H1 (cell line): ENCODE measurements around the gene SH3YL1. TPM values are rescaled to one million over a fixed set of nuclear protein-coding genes. Genes with fewer than 3 reads are reported as not detected.

Experiments used
- CTCF ChIA-PET: fragments of 300-600 bp; sonication (Branson Sonifier 250); formaldehyde crosslinking; loops from one replicate; lab custom pipeline; 2021; ENCODE audit not compliant: partially characterized antibody; lab: Charles Lee
- POLR2A ChIA-PET: fragments of 300-600 bp; sonication (Branson Sonifier 250); formaldehyde crosslinking; loops from one replicate; lab custom pipeline; 2021; ENCODE audit warnings: inconsistent platforms; ENCODE audit not compliant: partially characterized antibody; lab: Charles Lee
- DNase-seq, 2 experiments: peaks; one replicate each; pipeline versions ENCODE4 v3.0.0 to v3.0.0-alpha.2; 2010 to 2022; ENCODE audit warnings: low spot score in 2 of 2, low read depth in 1 of 2, mixed read lengths in 1 of 2
- FAIRE-seq: peaks from 2 replicates; lab custom pipeline; 2011; peaks lifted over from hg19 to GRCh38; lab: Jason Lieb, UNC
- H2AFZ ChIP-seq: 2 replicates; pipeline ENCODE4 v1.8.1; 2012; ENCODE audit warnings: low read length, inconsistent platforms
- H2AK5ac ChIP-seq: 2 replicates; pipeline ENCODE4 v1.6.1; 2013; ENCODE audit warnings: low read depth, low read length
- H2BK120ac ChIP-seq: replicated peaks from 2 replicates; pipeline ENCODE3; 2013; ENCODE audit warnings: low read depth, low read length, inconsistent platforms
- H2BK12ac ChIP-seq: 2 replicates; pipeline ENCODE4 v1.6.1; 2013; ENCODE audit warnings: low read depth, low read length
- H2BK15ac ChIP-seq: 2 replicates; pipeline ENCODE4 v1.6.1; 2013; ENCODE audit warnings: low read length
- H2BK20ac ChIP-seq: 2 replicates; pipeline ENCODE4 v1.6.1; 2013; ENCODE audit warnings: low read length
- H2BK5ac ChIP-seq: 2 replicates; pipeline ENCODE4 v1.6.1; 2013; ENCODE audit warnings: low read depth, low read length
- H3K14ac ChIP-seq: 2 replicates; pipeline ENCODE4 v1.6.1; 2013; ENCODE audit warnings: inconsistent platforms; ENCODE audit not compliant: insufficient read length
- H3K18ac ChIP-seq: 2 replicates; pipeline ENCODE4 v1.6.1; 2013; ENCODE audit warnings: low read length; ENCODE audit errors: extremely low read depth
- H3K23ac ChIP-seq: 2 replicates; pipeline ENCODE4 v1.6.1; 2013; ENCODE audit warnings: inconsistent platforms; ENCODE audit not compliant: insufficient read length
- H3K23me2 ChIP-seq: 2 replicates; pipeline ENCODE4 v1.6.1; 2013; ENCODE audit warnings: low read depth, low read length
- H3K27ac ChIP-seq: 2 replicates; pipeline ENCODE4 v1.6.1; 2011; ENCODE audit warnings: low read depth, low read length, inconsistent platforms
- H3K27me3 ChIP-seq, 4 experiments: replicated peaks in 1 of 4; 1 replicate in 1 of 4; 2 replicates in 3 of 4; pipeline versions ENCODE4 v1.6.1 to v1.8.1; 2011 to 2013; ENCODE audit warnings: low read length in 3 of 4, mild to moderate bottlenecking in 3 of 4, inconsistent platforms in 2 of 4, mixed read lengths in 2 of 4, moderate library complexity in 1 of 4; ENCODE audit not compliant: control insufficient read depth in 3 of 4, insufficient read depth in 3 of 4; ENCODE audit errors: extremely low read depth in 1 of 4
- H3K36me3 ChIP-seq, 4 experiments: 2 replicates each; pipeline versions ENCODE4 v1.6.1 to v1.8.1; 2011 to 2013; ENCODE audit warnings: mild to moderate bottlenecking in 4 of 4, low read length in 3 of 4, moderate library complexity in 2 of 4, control low read depth in 1 of 4, inconsistent platforms in 1 of 4; ENCODE audit not compliant: insufficient read depth in 4 of 4, control insufficient read depth in 2 of 4
- H3K4ac ChIP-seq: replicated peaks from 2 replicates; pipeline ENCODE3; 2013; ENCODE audit warnings: low read length, low read depth, mixed read lengths, inconsistent platforms; ENCODE audit not compliant: insufficient read length
- H3K4me1 ChIP-seq, 4 experiments: replicated peaks in 1 of 4; 1 replicate in 1 of 4; 2 replicates in 3 of 4; pipeline versions ENCODE4 v1.6.1 to v1.8.1; 2011 to 2013; ENCODE audit warnings: low read length in 3 of 4, inconsistent platforms in 2 of 4, mixed read lengths in 1 of 4; ENCODE audit not compliant: insufficient read depth in 4 of 4, control insufficient read depth in 3 of 4
- H3K4me2 ChIP-seq, 2 experiments: 2 replicates each; pipeline versions ENCODE4 v1.6.1 to v1.8.1; 2011 to 2013; ENCODE audit warnings: low read depth in 2 of 2, low read length in 2 of 2, control low read depth in 1 of 2, inconsistent platforms in 1 of 2, mild to moderate bottlenecking in 1 of 2; ENCODE audit not compliant: insufficient read depth in 1 of 2
- H3K4me3 ChIP-seq, 4 experiments: fragments of 200-600, 300-600 bp in 1 of 4; sonication (generic), shearing (Covaris generic), sonication (Bioruptor Twin) in 1 of 4; 2 replicates each; pipeline versions ENCODE4 v1.5.1 to v1.8.1; 2011 to 2016; ENCODE audit warnings: low read length in 4 of 4, low read depth in 3 of 4, control low read depth in 2 of 4, inconsistent platforms in 2 of 4, mild to moderate bottlenecking in 2 of 4, mixed read lengths in 1 of 4, moderate library complexity in 1 of 4; ENCODE audit not compliant: insufficient read depth in 2 of 4; ENCODE audit errors: extremely low read depth in 1 of 4
- H3K56ac ChIP-seq: replicated peaks from 2 replicates; pipeline ENCODE3; 2013; ENCODE audit warnings: low read depth, mild to moderate bottlenecking, mixed read lengths, low read length, inconsistent platforms; ENCODE audit not compliant: insufficient read length
- H3K79me1 ChIP-seq: 2 replicates; pipeline ENCODE4 v1.6.1; 2013; ENCODE audit warnings: low read depth, low read length, control low read depth
- H3K79me2 ChIP-seq, 2 experiments: 2 replicates each; pipeline versions ENCODE4 v1.6.1 to v1.8.1; 2012 to 2013; ENCODE audit warnings: low read length in 2 of 2, mild to moderate bottlenecking in 2 of 2, inconsistent platforms in 1 of 2; ENCODE audit not compliant: insufficient read depth in 2 of 2, control insufficient read depth in 1 of 2
- H3K9ac ChIP-seq, 4 experiments: replicated peaks in 1 of 4; 1 replicate in 1 of 4; 2 replicates in 3 of 4; pipeline versions ENCODE4 v1.6.1 to v1.8.1; 2011 to 2013; ENCODE audit warnings: low read depth in 3 of 4, low read length in 3 of 4, control low read depth in 2 of 4, mild to moderate bottlenecking in 2 of 4, moderate library complexity in 2 of 4, inconsistent platforms in 1 of 4; ENCODE audit errors: extremely low read depth in 1 of 4
- H3K9me3 ChIP-seq, 2 experiments: 2 replicates each; pipeline versions ENCODE4 v1.6.1 to v1.8.1; 2012 to 2013; ENCODE audit warnings: mild to moderate bottlenecking in 2 of 2, moderate library complexity in 2 of 2, control low read depth in 1 of 2, inconsistent platforms in 1 of 2, low read depth in 1 of 2, low read length in 1 of 2, mixed read lengths in 1 of 2; ENCODE audit not compliant: insufficient read depth in 2 of 2
- H4K20me1 ChIP-seq, 2 experiments: replicated peaks in 1 of 2; 2 replicates each; pipeline versions ENCODE3 to v1.8.1; 2011 to 2013; ENCODE audit warnings: inconsistent platforms in 2 of 2, low read length in 2 of 2, mild to moderate bottlenecking in 1 of 2; ENCODE audit not compliant: insufficient read depth in 2 of 2, control insufficient read depth in 1 of 2
- H4K5ac ChIP-seq: 2 replicates; pipeline ENCODE4 v1.6.1; 2013; ENCODE audit warnings: low read length, low read depth, mixed read lengths, inconsistent platforms; ENCODE audit not compliant: insufficient read length
- H4K8ac ChIP-seq: 2 replicates; pipeline ENCODE4 v1.8.0; 2013; ENCODE audit warnings: mild to moderate bottlenecking, moderate library complexity, low read length, inconsistent platforms; ENCODE audit not compliant: insufficient read depth; ENCODE audit errors: extremely low read depth
- H4K91ac ChIP-seq: replicated peaks from 2 replicates; pipeline ENCODE3; 2013; ENCODE audit warnings: low read length, mixed read lengths, inconsistent platforms; ENCODE audit not compliant: insufficient read length
- BACH1 ChIP-seq: IDR thresholded peaks from 2 replicates; pipeline ENCODE4 v1.6.1; 2012; ENCODE audit warnings: low read length, improper control_type of control experiment
- EGR1 ChIP-seq: IDR thresholded peaks from 2 replicates; pipeline ENCODE4 v1.6.1; 2011; ENCODE audit warnings: low read depth, low read length, borderline replicate concordance
- NRF1 ChIP-seq: IDR thresholded peaks from 2 replicates; pipeline ENCODE4 v1.6.1; 2011; ENCODE audit warnings: mild to moderate bottlenecking, low read depth, low read length, improper control_type of control experiment
- WGBS, 2 experiments: shearing (Covaris generic) in 1 of 2; methylation state at CpG; one replicate each; pipeline versions ENCODE4 v1.1.6 to v1.1.7; 2013 to 2015; ENCODE audit warnings: low lambda C conversion rate in 2 of 2, mixed read lengths in 2 of 2, inconsistent platforms in 1 of 2, low coverage in 1 of 2, missing lambda C conversion rate in 1 of 2; ENCODE audit not compliant: insufficient replicate concordance in 2 of 2, insufficient coverage in 1 of 2, insufficient read length in 1 of 2; ENCODE audit errors: extremely low coverage in 1 of 2, missing lambda C conversion rate in 1 of 2; 5-methylcytosine and 5-hydroxymethylcytosine counted together
- polyA plus RNA-seq, 7 experiments: library from polyadenylated mRNA; depleted of rRNA in 3 of 7; stranded (reverse) in 5 of 7; unstranded in 2 of 7; fragments of >200 nt in 5 of 7; fragments of 200-250 nt in 2 of 7; gene quantifications; 1 replicate in 5 of 7; 2 replicates in 1 of 7; 4 replicates in 1 of 7; pipeline versions ENCODE4 v1.2.1 to v1.2.3, GENCODE V29; 2011 to 2013; ENCODE audit warnings: missing spikeins in 2 of 7, mixed read lengths in 2 of 7
- total RNA-seq: library from RNA; stranded (reverse); fragmentation: NEBNext Ultra II Directional; extraction: Animal tissue kit (Norgen Biotek cat#: 25700); gene quantifications from 2 replicates; pipeline ENCODE4 v1.2.1, GENCODE V29; 2021

SH3YL1 gene
- total and polyA plus RNA-seq, 2 of the 8 experiments (the other 6 are each of a cell fraction or from before 2014, with no cell fraction given): 13.6 to 37.2 TPM

- H3K9me3 ChIP-seq: peaks cover 0 to 4% of the 10 kb centered on the region in 2 experiments; a peak in 1 of 4 replicates
- FAIRE-seq (no peak), DNase-seq (no peak)
- H3K23me2 ChIP-seq: no peaks in the 10 kb centered on the region
- no peak overlapping the region for H4K91ac ChIP-seq
- ChIA-PET CTCF (interaction anchor here (1.4 kb wide), 1 partner anchor 284 kb away, joined by 3 read pairs; no protein-coding TSS in a partner anchor), POLR2A (interaction anchor here (1.5 kb wide), 1 partner anchor 10 kb away, joined by 6 read pairs; no protein-coding TSS in a partner anchor)
- H2BK15ac ChIP-seq: no peak overlapping the region
- H2AFZ ChIP-seq: no peak overlapping the region
- peaks cover 0 to 3% of the 10 kb centered on the region in 2 experiments for H4K20me1 ChIP-seq
- H3K56ac ChIP-seq: no peak overlapping the region
- no peak overlapping the region for H4K8ac ChIP-seq
- H2AK5ac ChIP-seq: no peak overlapping the region
- no peak overlapping the region for H3K9ac ChIP-seq
- no peak overlapping the region for H3K4ac ChIP-seq
- no peak overlapping the region for H3K23ac ChIP-seq
- TF ChIP-seq NRF1: no peak
- no peak for TF ChIP-seq EGR1
- TF ChIP-seq BACH1: no peak
- no peaks in the 10 kb centered on the region for H3K36me3 ChIP-seq
- H3K79me1 ChIP-seq: no peaks in the 10 kb centered on the region
- no peaks in the 10 kb centered on the region; a peak in 3 of 7 replicates for H3K27me3 ChIP-seq
- no peak overlapping the region for H3K14ac ChIP-seq
- no peak overlapping the region for H2BK12ac ChIP-seq
- H3K18ac ChIP-seq: no peak overlapping the region
- no peak overlapping the region for H4K5ac ChIP-seq
- H3K79me2 ChIP-seq: no peaks in the 10 kb centered on the region
- no peak overlapping the region for H2BK120ac ChIP-seq
- 87% methylated on average over 3 of the region's 3 CpGs; no CpG with 5 or more reads in 1 of the 2 experiments for WGBS, 2 experiments
- no peak overlapping the region for H3K4me2 ChIP-seq
- no peaks in the 10 kb centered on the region for H3K4me1 ChIP-seq
- H3K27ac ChIP-seq: no peak overlapping the region
- no peak overlapping the region for H2BK20ac ChIP-seq
- no peak overlapping the region for H3K4me3 ChIP-seq
- no peak overlapping the region for H2BK5ac ChIP-seq
Observed at GRCh38 chr2:296354-296753, 32.5 kb upstream of the SH3YL1 start.
